ENCODE data around the gene THAP3. TPM values are rescaled to one million over a fixed set of nuclear protein-coding genes. Genes with fewer than 3 reads are reported as not detected.

The THAP3 gene
- total RNA-seq, 2 donors from 2014 or later = 13.0 to 22.4 TPM

DNA sequence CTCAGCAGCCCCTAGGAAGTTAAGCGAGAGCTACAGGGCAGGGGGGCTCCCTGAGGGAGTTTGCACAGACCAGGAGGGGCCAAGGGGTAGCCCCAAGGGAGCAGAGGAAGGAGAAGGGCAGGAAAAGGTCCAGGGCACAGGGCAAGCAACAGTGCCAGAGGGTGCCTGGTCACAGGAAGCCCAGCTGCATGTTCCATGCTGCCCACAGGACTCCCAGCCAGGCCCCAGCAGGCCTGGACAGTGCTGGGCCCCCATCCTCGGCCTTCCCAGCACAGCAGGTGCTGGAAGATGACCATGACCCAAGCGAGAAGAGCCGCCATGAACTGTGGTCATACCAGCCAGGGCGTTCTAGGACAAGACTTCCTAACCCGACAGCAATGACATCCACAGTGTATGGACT, 33.0 kb upstream of the THAP3 start:
- Mint-ChIP-seq H3K4me1 (no peaks in the 10 kb centered on the region), H3K27me3 (ENCODE audit: insufficient read depth) (no peaks in the 10 kb centered on the region), H3K4me3 (no peak overlapping the region), H3K27ac (no peak overlapping the region), H3K9me3 (no peaks in the 10 kb centered on the region), H3K36me3 (ENCODE audit: low read depth) (peaks cover 43% of the 10 kb centered on the region)
- Histone ChIP-seq H3K4me3 (ENCODE audit: low read length) (no peak overlapping the region), H3K9ac (ENCODE audit: extremely low read depth, low read length, poor library complexity, severe bottlenecking) (no peak overlapping the region), H3K4me1 (ENCODE audit: control insufficient read depth, insufficient read depth, low read length) (no peaks in the 10 kb centered on the region), H3K9me3 (ENCODE audit: control insufficient read depth, low read length) (no peaks in the 10 kb centered on the region), H3K27ac (ENCODE audit: low read depth, low read length) (no peak overlapping the region), H3K36me3 (ENCODE audit: control insufficient read depth, insufficient read depth, low read length) (peaks cover 63% of the 10 kb centered on the region), H3K27me3 (ENCODE audit: control insufficient read depth, insufficient read depth, low read length, poor library complexity, severe bottlenecking) (no peaks in the 10 kb centered on the region)
- WGBS, 2 experiments (ENCODE audit: insufficient coverage in 1 of 2, insufficient read length in 1 of 2) = 81 to 85% methylated on average over 6 of the region's 6 CpGs
- no peak for DNase-seq
- TF ChIP-seq, protein P1, sequence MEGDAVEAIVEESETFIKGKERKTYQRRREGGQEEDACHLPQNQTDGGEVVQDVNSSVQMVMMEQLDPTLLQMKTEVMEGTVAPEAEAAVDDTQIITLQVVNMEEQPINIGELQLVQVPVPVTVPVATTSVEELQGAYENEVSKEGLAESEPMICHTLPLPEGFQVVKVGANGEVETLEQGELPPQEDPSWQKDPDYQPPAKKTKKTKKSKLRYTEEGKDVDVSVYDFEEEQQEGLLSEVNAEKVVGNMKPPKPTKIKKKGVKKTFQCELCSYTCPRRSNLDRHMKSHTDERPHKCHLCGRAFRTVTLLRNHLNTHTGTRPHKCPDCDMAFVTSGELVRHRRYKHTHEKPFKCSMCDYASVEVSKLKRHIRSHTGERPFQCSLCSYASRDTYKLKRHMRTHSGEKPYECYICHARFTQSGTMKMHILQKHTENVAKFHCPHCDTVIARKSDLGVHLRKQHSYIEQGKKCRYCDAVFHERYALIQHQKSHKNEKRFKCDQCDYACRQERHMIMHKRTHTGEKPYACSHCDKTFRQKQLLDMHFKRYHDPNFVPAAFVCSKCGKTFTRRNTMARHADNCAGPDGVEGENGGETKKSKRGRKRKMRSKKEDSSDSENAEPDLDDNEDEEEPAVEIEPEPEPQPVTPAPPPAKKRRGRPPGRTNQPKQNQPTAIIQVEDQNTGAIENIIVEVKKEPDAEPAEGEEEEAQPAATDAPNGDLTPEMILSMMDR (conservative IDR thresholded peaks at IDR 0.05) = no peak

DNA sequence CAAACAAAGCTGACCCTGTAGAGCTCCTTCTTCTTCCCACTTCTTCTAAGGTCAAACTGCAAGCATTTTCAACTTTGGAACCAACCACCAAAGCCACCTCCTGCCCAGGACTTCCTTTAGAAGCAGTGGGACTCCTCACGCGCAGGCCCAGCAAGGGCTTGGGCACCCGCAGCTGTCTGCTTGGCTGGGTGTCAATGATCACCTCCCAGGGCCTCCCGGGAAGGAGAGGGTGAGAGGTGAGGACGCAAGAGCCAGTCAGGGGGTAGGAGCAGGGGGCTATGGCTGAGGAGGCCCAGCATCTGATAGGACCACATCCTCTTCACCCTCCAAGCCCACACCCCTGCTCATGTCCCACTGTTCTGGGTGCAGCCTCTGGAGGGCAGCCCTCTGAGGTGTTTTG, 32.2 kb upstream of the THAP3 start:
- TF ChIP-seq, protein P1 (conservative IDR thresholded peaks at IDR 0.05) = no peak
- H3K9ac ChIP-seq (ENCODE audit: extremely low read depth, low read length, poor library complexity, severe bottlenecking) = no peak overlapping the region
- no peak overlapping the region for H3K27ac ChIP-seq (ENCODE audit: low read depth, low read length)
- WGBS, 2 experiments (ENCODE audit: insufficient coverage in 1 of 2, insufficient read length in 1 of 2) = 66 to 94% methylated on average over 3 to 5 of the region's 5 CpGs
- no peak for DNase-seq
- H3K4me1 Mint-ChIP-seq = no peaks in the 10 kb centered on the region
- H3K9me3 Mint-ChIP-seq = no peaks in the 10 kb centered on the region
- peaks cover 69% of the 10 kb centered on the region for H3K36me3 ChIP-seq (ENCODE audit: control insufficient read depth, insufficient read depth, low read length)
- no peaks in the 10 kb centered on the region for H3K27me3 ChIP-seq (ENCODE audit: control insufficient read depth, insufficient read depth, low read length, poor library complexity, severe bottlenecking)
- H3K27me3 Mint-ChIP-seq (ENCODE audit: insufficient read depth) = no peaks in the 10 kb centered on the region
- no peaks in the 10 kb centered on the region for H3K9me3 ChIP-seq (ENCODE audit: control insufficient read depth, low read length)
- no peaks in the 10 kb centered on the region for H3K4me1 ChIP-seq (ENCODE audit: control insufficient read depth, insufficient read depth, low read length)
- H3K27ac Mint-ChIP-seq = no peak overlapping the region
- H3K4me3 ChIP-seq (ENCODE audit: low read length) = no peak overlapping the region
- H3K36me3 Mint-ChIP-seq (ENCODE audit: low read depth) = peaks cover 47% of the 10 kb centered on the region
- no peak overlapping the region for H3K4me3 Mint-ChIP-seq

DNA sequence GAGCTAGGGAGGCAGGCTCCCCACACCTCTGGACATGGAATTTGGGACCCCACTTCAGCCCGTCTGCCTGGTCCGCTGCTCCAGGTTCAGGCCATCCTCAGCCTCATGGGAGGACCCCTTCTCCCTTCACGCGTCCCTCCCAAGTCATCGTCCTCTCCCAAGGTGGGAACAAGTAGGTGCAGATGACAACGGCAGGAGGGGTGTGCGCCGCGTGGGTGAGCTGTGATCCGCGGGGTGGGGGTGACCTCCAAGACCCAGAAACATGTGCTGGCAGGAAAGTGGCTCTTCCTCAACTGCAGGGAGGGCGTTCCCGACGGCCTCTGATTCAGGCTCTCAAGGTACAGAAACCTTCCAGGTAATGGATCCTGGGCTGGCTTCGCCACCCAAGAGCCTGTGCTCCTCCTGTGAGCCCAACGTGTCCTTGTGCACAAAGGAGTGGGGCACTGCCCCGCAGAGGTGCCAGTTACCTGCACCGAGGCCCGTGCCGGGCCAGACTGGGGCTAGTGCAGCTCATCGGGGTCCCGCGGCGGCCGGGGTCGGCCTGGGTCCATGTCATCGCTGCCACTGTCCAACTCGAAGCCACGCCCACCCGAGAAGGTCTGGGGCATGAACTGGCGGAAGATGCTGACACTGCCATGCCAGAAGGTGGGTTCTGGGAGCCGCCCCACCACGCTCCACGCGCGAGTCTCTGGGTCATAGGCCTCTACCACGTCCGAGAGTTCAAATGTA, 31.6 kb upstream of the THAP3 start:
- Histone ChIP-seq H3K27ac (ENCODE audit: low read depth, low read length) (no peak overlapping the region), H3K4me3 (ENCODE audit: low read length) (no peak overlapping the region), H3K9ac (ENCODE audit: extremely low read depth, low read length, poor library complexity, severe bottlenecking) (no peak overlapping the region), H3K36me3 (ENCODE audit: control insufficient read depth, insufficient read depth, low read length) (peaks cover 69% of the 10 kb centered on the region), H3K27me3 (ENCODE audit: control insufficient read depth, insufficient read depth, low read length, poor library complexity, severe bottlenecking) (no peaks in the 10 kb centered on the region), H3K4me1 (ENCODE audit: control insufficient read depth, insufficient read depth, low read length) (no peaks in the 10 kb centered on the region), H3K9me3 (ENCODE audit: control insufficient read depth, low read length) (no peaks in the 10 kb centered on the region)
- no peak overlapping the region for H3K4me3 Mint-ChIP-seq
- no peaks in the 10 kb centered on the region for H3K27me3 Mint-ChIP-seq (ENCODE audit: insufficient read depth)
- 94 to 98% methylated on average over 38 of the region's 38 CpGs for WGBS, 2 experiments (ENCODE audit: insufficient coverage in 1 of 2, insufficient read length in 1 of 2)
- peaks cover 49% of the 10 kb centered on the region for H3K36me3 Mint-ChIP-seq (ENCODE audit: low read depth)
- no peaks in the 10 kb centered on the region for H3K9me3 Mint-ChIP-seq
- no peak overlapping the region for H3K27ac Mint-ChIP-seq
- DNase-seq = no peak
- H3K4me1 Mint-ChIP-seq = no peaks in the 10 kb centered on the region
- TF ChIP-seq, protein P1 (conservative IDR thresholded peaks at IDR 0.05) = no peak

Data from endodermal cell (in vitro differentiated cells).